HG03342 (cell line): ENCODE results near the gene VAV3.

Source experiments
- ATAC-seq: cut with Tn5 transposase; IDR thresholded peaks from one replicate; pipeline ENCODE4 v1.9.1; 2021; ENCODE audit warnings: mild to moderate bottlenecking, moderate library complexity; ENCODE audit not compliant: unreplicated experiment

VAV3 gene

DNA sequence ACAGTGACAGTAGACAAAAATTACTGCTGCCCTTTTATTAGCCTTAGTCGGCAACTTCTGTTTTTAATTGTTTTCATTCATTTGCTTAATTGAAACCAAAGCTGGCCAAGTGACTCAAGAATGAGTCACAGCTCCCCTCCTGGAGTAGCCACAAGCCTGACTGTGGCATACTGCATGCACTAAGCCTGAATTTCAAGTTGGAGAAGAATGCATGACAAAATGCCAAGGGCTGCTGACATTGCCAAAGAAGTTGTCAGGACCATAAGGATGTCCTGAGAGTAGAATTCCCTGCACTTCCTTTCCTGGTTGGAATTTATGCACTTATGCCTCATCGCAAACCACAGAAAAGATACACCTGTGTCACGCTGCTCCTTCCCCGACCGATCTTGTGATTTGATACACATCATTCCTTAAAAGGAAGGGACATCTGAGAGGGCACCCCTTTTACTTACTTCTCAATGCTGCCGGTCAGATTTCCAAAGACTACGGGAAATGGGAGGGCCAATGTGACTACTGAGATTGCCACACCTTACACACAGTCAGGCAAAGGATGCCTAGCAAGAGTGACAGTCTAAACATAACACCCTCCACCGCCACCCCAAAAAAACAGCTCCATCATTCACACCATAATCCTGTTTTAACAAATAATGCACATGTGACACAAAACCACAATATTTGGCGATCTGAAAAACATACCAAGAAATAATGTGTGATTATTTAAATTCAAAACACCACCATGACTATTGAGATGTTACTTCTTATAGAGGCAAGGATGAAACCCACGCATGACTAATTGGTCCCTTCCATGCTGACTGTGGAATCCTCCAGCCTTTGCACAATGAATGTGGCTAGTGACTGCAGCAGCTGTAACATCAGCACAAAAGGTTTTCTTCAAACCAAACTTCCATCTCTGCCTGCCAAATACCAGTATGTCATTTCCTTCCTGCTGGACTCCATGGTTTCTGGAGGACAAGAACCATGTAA lies 28.2 kb downstream of the VAV3 start:
- no peak for ATAC-seq

DNA sequence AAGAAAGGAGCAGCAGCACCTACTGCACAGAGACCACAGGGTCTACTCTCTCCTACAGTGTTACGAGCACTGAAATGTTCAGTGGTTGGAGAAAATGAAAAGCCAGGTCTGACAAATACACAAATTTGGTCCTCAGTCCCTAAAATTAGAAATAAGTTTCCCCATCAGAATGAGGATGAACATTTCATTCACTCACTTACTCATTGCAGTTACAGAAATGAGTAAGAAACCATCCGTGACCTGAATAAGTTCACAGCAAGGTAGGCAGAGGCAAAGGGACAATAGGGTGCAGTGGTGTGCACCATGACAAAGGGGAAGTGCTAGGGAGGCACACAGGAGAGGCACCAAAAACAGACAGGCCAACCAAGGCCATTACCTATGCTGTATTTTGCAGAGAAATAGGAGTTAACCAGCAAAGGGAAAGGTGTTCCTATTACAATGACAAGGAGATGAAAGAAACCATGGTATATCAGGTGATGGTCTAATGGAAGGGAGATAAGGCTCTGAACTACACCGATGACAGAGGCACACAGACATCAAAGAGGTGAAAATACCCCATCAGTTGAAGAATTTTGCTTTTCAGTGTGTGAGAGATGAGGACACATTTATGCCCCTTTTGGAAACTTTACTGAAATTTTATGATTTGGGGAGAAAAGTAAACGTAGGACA lies 29.4 kb downstream of the VAV3 start:
- ATAC-seq, result peak; percentile 91

DNA sequence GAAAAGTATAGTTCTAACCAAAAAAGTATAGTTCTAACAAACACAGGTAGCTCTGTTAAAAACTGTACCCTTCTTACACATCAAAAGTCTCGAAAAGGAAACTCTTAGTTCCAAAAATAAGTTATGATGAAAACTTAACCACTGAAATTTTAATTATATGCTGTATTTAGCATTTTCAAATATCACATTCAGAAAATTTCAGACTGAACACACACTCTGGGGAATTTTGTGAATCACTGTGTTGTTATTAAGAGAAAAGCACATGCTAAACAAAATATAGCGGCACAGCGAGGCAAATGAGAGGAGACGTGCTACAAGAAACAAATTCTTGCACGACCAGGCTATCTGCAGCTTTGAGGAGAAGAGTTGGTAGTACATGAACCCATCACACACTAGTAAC lies 30.4 kb downstream of the VAV3 start:
- no peak for ATAC-seq

DNA sequence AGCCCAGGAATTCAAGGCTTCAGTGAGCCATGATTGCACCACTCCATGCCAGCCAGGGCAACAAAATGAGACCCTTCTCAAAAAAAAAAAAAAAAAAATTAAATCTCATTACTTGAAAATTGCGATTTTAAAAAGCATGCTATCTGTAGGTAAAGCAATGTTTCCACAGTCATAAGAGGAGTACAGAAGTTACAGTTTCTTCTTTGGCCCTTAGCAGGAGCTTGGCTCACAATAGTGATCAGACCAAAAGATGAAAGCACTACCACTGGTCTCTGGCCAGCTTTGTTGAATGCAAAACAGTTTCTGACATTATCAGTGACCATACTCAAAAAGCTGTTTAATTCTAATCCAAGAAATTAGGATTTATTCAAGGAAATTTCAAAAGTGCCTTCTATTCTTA lies 31.2 kb downstream of the VAV3 start:
- no peak for ATAC-seq

DNA sequence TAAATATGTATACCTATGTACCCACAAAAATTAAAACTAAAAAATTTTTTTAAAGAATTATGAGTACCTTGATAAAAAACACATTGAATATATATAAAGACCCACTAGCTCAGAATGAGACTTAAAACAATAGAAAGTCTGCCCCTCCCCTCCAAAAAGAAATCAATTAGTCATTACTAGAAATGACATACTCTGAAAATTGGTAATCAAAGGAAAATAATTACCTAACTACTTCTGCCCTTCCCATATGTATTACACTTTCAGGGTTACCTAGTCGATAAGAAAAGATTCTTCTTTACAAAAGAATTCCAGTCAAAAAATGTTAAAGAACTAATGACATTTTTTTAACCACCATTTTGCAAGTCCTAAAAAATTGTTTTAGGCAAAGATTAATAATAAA lies 34.7 kb downstream of the VAV3 start:
- ATAC-seq, result no peak

DNA sequence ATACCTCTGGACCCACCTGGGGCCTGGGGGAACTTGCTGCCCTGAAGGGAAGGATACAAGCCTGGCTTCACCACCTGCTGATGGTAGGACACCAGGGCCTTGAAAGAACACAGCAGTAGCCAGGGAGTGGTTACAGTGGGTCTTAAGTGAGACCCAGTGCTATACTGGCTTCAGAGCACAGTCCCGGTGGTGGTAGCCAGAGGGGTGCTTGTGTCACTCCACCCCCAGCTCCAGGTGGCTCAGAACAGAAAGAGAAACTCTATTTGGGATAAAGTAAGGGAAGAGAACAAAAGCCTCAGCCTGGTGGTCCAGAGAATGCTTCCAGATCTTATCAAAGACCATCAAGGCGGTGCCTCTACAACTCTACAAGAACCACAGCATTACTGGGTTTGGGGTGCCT lies 37.2 kb downstream of the VAV3 start:
- ATAC-seq, result no peak

DNA sequence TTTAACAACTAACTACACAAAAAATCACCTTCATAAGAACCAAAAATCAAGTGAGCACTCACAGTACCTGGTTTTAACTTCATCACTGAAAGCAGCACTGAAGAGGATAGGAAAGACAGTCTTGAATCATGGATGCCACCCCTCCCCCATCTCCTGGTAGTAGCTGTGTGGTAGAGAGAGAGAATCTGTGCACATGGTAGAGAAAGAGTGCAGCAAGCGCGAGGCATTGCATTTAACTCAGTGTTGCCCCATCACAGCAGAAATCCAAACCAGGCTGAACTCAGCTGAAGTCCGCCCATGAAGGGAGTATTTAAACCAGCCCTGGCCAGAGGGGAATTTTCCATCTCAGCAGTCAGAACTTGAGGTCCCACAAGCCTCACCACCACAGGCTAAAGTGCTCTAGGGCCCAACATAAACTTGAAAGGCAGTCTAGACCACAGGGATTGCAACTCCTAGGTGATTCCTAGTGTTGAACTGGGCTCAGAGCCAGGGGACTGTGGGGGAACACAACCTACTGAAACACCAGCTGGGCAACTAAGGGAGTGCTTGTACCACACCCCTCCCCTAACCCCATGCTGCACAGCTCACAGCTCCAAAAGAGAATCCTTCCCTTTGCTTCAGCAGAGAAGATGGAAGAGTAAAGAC lies 38.4 kb downstream of the VAV3 start:
- no peak for ATAC-seq

DNA sequence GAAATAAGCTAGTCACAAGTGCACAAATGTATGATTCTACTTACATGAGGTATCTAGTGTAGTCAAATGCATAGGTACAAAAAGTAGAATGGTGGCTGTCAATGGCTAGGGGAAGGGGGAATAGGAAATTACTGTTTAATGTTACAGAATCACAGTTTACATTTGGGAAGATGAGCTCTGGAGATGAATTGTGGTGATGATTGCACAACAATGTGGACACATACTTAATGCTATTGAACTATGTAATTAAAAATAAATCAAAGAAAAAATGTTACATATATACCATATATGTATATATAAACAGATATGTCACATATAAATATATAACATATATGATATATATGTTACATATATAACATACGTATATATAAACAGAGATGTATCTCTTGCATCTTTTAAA lies 39.4 kb downstream of the VAV3 start:
- no peak for ATAC-seq

DNA sequence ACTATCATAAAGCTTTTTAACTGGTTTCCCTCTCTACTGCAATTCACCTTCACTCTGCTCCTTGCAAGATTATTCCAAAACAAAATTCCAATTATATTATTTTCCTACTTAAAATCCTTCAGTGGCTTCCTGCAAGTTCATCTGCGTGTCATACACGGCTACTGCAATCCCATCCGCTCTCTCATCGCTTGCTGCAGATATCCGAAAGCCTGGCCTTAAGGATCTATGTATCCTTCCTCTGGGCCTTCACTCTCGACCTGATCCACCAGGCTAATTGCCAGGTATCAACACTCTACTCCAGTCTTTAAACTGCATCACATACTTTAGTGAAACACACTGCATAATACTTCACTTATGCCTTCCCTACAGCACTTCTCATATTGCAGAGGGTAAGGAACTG lies 44.0 kb downstream of the VAV3 start:
- no peak for ATAC-seq

DNA sequence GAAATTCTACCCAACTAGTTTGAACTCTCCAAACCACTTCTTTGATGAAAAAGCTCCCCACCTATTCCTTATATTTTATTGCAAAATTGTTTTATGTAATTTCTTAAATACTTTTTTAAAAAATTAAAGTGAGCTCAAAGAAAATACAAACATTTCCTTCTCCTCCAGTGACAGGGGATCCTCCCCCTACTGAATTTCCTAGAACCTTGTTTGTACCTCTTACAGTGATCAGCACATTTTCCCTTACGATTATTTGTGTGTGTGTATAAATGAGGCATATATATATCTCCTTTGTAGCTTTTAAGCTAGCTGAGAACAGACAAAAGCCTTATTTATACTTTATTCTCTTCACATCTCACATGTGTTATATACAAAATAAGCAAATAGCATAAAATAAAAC lies 44.4 kb downstream of the VAV3 start:
- no peak for ATAC-seq

DNA sequence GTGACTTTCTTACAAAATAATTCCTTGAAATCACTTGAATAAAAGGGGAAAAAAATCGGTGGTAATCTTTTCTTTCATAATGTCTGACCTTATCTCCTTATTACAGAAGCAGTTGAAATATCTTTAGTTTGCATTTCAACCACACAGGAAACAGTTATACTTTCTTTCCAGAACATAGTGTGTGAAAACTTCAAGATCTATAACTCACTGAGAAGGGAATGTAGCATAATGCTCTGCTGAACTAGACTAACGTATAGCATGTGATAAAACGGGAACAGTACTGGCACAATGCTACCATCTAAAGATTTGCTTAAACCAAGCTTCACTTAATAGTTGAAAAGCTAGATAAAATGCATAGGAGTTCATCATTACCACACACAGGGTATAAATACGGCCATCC lies 45.0 kb downstream of the VAV3 start:
- ATAC-seq, result no peak

DNA sequence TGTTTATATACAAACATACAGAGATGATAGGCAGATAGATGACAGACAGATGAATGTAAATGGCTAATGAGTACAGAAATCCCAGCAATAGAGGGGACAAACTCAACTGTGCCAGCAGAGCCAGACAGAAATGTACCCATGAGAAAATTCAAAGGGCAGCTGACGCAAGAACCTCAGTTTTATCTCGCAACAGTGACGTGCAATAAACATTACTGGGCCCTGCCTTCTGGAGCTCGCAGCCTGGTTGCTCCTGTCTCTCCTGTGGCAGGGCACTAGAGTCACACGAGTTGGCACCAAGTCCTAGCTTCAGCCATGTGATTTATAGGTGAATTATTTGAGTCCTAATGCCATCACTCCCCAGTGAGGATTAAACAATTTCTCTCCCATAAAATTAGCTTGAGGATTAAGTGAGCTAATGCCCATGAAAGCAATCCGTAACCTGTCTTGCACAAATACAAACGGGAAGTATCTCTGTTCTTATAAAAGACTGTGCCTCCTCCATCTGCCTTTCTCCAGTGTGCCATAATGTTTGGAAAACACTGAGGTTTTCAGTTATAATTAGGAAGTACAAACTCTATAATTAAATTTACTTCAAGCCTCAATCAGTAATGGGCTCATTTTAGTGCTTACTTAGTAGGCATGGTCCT lies 50.7 kb downstream of the VAV3 start:
- ATAC-seq, result no peak

DNA sequence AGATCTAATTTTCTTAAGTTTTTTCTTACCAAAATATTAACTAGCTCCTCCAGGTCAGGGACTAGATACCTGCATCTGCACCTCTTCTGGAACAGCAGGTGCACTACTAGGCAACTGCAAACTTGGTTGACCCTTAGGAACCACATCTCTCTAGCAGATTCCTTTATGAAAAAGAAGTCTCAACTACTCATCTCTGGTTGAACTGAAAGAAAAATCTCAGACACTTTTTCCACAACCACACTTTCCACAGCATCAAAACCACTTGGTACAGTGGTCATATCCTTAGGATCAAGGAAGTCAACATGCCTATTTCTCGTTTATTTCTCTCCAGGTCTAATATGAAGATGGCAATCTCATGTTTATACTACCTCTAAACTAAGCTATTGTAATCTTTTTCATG lies 52.3 kb downstream of the VAV3 start:
- ATAC-seq, result no peak

DNA sequence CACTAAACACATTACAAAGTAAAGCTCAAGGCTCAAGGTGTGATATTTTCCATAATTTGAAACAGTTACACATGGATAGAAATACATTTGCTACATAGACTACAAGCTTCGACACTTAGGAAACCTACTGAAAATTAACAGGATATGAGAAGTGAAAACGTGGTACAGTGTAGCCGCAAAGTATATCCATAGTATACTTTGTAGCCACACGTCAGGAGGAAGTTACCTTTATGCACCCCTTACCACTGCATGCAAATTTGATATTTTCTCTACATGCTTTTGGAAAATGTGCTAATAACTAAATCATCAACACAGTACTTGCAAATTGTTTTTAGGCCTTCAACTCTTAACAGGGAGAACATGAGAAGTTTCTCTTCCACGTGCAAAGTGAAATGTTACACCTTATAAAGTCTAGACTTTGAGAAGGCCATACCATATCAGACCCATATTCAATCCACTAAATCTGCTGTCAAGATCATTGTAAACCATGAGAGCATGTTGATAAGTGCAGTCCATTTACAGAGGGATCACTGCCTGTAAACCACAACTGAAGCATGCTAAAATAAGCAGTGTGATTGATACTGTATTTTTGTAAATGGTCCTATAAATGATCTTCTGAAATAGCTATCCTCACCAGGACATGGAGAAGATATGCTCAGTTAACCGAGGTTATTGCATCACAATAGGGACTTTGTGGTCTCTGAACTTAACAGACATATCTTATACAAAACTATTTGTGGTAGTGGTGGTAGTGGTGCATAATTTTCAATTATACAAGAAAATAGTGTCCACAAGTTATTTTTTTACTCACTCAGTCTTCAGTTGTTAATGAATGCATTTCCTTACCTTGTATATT lies 64.7 kb downstream of the VAV3 start:
- no peak for ATAC-seq

DNA sequence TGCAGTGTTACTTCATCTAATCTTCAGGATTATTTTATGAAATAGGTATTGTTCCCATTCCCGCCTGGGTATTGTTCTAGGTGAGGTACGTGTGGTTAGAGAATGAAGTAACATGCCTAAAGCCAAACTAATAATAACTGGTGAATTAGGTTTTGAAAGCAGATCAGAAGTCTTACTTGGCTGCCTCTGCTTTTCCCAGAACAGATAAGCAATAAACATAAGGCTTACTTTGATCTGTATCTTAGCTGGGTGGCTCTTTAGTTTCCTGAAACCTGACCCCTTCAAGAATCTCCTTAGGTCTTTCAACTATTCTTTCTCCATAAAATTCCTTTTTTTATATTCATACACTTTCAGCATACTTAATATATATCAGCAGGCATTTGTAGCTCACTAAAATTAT lies 65.3 kb downstream of the VAV3 start:
- no peak for ATAC-seq

DNA sequence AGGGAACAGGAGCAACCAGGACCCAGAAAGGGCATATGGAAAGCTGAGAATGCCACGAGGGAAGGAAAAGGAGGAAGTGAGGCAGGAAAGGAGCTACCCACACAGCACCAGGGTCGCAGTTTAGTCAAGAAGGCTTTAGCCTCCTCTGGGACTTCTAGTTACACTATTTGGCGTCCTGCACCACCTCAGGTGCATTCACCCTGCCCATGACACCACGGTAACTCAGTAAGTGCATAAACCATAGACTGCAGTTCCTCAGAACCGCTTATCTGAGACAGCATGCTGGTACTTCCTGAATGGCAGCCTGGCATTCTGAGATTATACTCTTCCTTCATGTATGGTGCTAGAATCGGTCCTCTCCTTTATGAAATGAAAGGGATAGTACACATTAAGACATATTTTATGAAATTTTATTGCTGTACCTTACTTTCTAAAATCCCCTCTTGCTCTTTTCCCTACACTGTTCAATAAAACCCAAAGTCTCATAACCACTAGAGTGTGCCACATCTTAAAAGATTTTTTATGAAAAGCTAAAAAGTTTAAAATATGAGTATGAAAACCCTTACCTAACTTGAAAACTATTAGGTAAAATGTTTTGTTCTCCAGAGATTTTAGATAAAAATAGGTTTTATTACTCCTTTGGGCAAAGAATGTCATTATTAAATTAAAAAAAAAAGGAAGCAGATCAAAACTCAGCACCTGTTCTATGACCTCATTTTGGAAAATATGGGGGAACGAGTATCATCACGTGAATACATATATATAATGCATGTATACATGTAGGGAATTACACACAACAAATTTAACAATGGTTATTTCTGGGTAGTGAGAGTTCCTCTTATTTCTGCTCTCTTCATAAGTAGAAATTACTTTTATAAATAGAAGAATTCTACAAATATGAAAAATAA lies 67.3 kb downstream of the VAV3 start:
- ATAC-seq, result no peak

DNA sequence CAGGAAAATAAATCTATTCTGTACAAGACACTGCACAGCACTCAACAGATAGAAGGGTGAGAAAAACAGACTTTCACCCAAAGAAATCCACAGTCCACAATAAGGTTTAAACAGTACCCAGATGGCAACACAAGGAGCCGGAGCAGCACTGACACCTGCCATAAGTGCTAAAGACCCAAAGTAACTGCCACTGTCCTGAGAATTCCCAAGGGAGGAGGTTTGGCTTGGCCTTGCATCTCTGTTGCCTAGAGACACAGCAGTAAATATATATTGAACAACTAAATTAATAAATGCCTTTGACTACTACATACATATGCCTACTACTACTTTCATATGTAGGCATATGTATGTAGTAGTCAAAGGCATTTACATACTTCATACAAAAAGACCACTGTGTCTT lies 68.0 kb downstream of the VAV3 start:
- no peak for ATAC-seq

DNA sequence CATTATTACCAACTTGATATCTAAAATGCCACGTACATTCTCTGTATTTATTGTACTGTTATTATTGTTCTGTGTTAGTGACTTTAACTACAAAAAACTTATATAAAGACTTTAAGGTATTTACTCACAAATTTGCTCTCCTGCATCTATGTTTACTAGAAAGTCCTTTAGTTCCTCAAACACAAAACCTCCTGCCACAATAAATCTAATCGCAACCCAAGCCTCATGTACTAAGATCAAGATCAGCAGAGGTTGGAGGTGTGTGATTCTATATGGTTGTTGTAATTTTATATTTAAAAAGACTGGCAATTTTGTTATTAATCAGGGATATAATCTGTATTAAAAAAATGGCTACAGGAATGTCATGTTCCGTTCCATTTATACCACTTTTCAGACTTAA lies 68.6 kb downstream of the VAV3 start:
- no peak for ATAC-seq

DNA sequence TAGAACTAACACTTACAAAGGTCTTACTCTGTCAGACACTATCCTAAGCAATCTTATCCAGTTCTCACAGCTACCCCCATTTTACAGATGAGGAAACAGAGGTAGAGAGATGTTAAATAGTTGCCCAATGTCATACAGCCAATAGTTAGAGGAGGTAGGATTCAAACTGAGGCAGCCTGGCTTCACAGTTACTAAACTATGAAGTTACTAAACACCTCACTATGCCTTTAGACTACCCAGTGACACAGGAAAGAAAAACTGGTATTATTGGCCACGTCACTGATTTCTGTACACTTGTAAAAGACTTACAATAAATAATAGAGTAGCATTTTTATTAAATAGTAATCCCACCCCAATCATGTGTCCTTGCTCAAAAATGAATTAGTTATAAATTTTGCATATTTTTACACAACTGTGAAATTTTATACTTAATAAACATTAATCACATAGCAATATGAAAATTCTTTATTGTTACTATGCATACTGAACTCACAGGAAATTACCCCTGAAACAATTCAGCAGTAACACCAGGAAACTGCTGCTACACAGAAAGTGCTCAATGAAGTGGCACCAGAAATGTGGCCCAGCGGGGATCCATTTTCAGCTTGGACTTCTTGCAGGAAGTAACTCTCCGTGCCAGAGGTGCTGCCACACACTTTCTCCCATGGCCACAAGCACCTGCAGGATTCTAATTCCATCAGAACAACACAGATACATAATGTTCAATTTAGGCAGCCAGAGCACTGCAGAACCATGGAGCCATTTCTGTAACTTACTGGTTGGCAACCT lies 69.4 kb downstream of the VAV3 start:
- ATAC-seq, result no peak
